ENCODE data around the gene TBC1D32.
A peak's percentile ranks its signal among the peaks of the same experiment; 100 is the strongest.
"Not testable (repeated sequence)": the region's sequence is repeated elsewhere in the genome, so short reads cannot be mapped to it uniquely, and the experiment has no call there.

TBC1D32 gene

GRCh38 chr6:121338956-121339355 is 4.7 kb upstream of the TBC1D32 start (continued):
- TF ChIP-seq PRDM4 (tag by site-specific recombination; IDR thresholded peaks at IDR 0.05) = no peak
- TF ChIP-seq ZNF239 (tag by site-specific recombination; IDR thresholded peaks at IDR 0.05) = no peak
- no peak for TF ChIP-seq MYNN (tag by site-specific recombination; IDR thresholded peaks at IDR 0.05; ENCODE audit: borderline replicate concordance)

GRCh38 chr6:121338366-121338765 is 4.1 kb upstream of the TBC1D32 start:
- no peaks in the 10 kb centered on the region for H3K9me3 ChIP-seq (ENCODE audit: control insufficient read depth, insufficient read depth, low read depth, low read length)
- H3K4me1 ChIP-seq (ENCODE audit: control insufficient read depth, insufficient read depth, low read length) = no peaks in the 10 kb centered on the region
- POLR2A ChIA-PET = no interaction called here
- H3K36me3 ChIP-seq (ENCODE audit: control insufficient read depth in 2 of 2, insufficient read depth in 1 of 2, low read length in 2 of 2) = no peaks in the 10 kb centered on the region
- CTCF ChIA-PET = interaction anchor here (1.6 to 1.7 kb wide), 2 partner anchors 19 to 62 kb away, joined by 6 to 9 read pairs; no protein-coding TSS in a partner anchor
- H3K27ac ChIP-seq (ENCODE audit: extremely low read depth, low read depth, low read length) = no peak overlapping the region
- TF ChIP-seq ZNF626 (tag by site-specific recombination; IDR thresholded peaks at IDR 0.05) (no peak), ZNF488 (tag by site-specific recombination; IDR thresholded peaks at IDR 0.05) (no peak), TCF7L2 (IDR thresholded peaks at IDR 0.05; ENCODE audit: borderline replicate concordance, low read depth, low read length) (no peak), ZNF654 (tag by site-specific recombination; IDR thresholded peaks at IDR 0.05; ENCODE audit: low read depth) (no peak), ZNF585B (tag by site-specific recombination; IDR thresholded peaks at IDR 0.05) (no peak), BCL11A (tag by site-specific recombination; IDR thresholded peaks at IDR 0.05; ENCODE audit: low read depth) (no peak), ZNF133 (tag by site-specific recombination; IDR thresholded peaks at IDR 0.05) (no peak)
- H3K4me3 ChIP-seq (ENCODE audit: low read depth, low read length) = no peak overlapping the region

- no peak for TF ChIP-seq ZNF2 (tag by site-specific recombination; IDR thresholded peaks at IDR 0.05)
- TF ChIP-seq ZNF366 (tag by site-specific recombination; conservative IDR thresholded peaks at IDR 0.05) = 0 out of 2 replicates have a peak, but pooled peaks have one; percentile 5
- ChIA-PET CTCF (interaction anchor here (0.5 to 1.4 kb wide), 6 partner anchors 10 to 545 kb away, joined by 3 to 7 read pairs (median 4); no protein-coding TSS in a partner anchor), POLR2A (no interaction called here)
- Histone ChIP-seq H3K36me3 (ENCODE audit: control insufficient read depth in 2 of 2, insufficient read depth in 1 of 2, low read length in 2 of 2) (no peaks in the 10 kb centered on the region), H3K4me1 (ENCODE audit: control insufficient read depth, insufficient read depth, low read length) (no peaks in the 10 kb centered on the region), H3K27ac (ENCODE audit: extremely low read depth, low read depth, low read length) (peak overlapping the region; percentile 47; the same call in 1 of the 2 replicates), H3K4me3 (ENCODE audit: low read depth, low read length) (peak overlapping the region; percentile 82), H3K9me3 (ENCODE audit: control insufficient read depth, insufficient read depth, low read depth, low read length) (no peaks in the 10 kb centered on the region)
These were observed 1.1 kb upstream of the TBC1D32 start for GRCh38 chr6:121335087-121336008.

GRCh38 chr6:121333694-121334093 is 586 bp downstream of the TBC1D32 start:
- peak overlapping the region; percentile 82; the same call in 1 of the 2 replicates for H3K4me3 ChIP-seq (ENCODE audit: low read depth, low read length)
- CTCF ChIA-PET; H3K9me3 ChIP-seq (ENCODE audit: control insufficient read depth, insufficient read depth, low read depth, low read length); H3K4me1 ChIP-seq (ENCODE audit: control insufficient read depth, insufficient read depth, low read length); H3K27ac ChIP-seq (ENCODE audit: extremely low read depth, low read depth, low read length); H3K36me3 ChIP-seq (ENCODE audit: control insufficient read depth in 2 of 2, insufficient read depth in 1 of 2, low read length in 2 of 2): not testable (repeated sequence)
- POLR2A ChIA-PET = interaction anchor here (1.4 kb wide), 1 partner anchor 10 kb away, joined by 3 read pairs; no protein-coding TSS in a partner anchor
- TF ChIP-seq KLF1 (tag by site-specific recombination; IDR thresholded peaks at IDR 0.05) (0 out of 2 replicates have a peak, but pooled peaks have one; percentile 20), ZNF202 (tag by site-specific recombination; IDR thresholded peaks at IDR 0.05; ENCODE audit: borderline replicate concordance) (0 out of 2 replicates have a peak, but pooled peaks have one; percentile 63)
